ENCODE results near the gene GOLGB1.
A peak's percentile ranks its signal among the peaks of the same experiment; 100 is the strongest.
"Not testable (repeated sequence)": the region's sequence is repeated elsewhere in the genome, so short reads cannot be mapped to it uniquely, and the experiment has no call there.

The GOLGB1 gene

GRCh38 chr3:121690777-121691405 is 58.6 kb downstream of the GOLGB1 start:
- Histone ChIP-seq H3K27ac (no peak overlapping the region), H3K36me3 (peaks cover 63% of the 10 kb centered on the region), H3K27me3 (no peaks in the 10 kb centered on the region), H3K4me2 (no peak overlapping the region), H4K20me1 (no peaks in the 10 kb centered on the region), H3K4me1 (no peaks in the 10 kb centered on the region), H3K9me3 (peaks cover 2% of the 10 kb centered on the region; the same call in 1 of the 2 replicates), H3K9ac (no peak overlapping the region), H3K4me3 (no peak overlapping the region)
- no peak for TF ChIP-seq Cebpa-rat (IDR thresholded peaks at IDR 0.05)

DNA sequence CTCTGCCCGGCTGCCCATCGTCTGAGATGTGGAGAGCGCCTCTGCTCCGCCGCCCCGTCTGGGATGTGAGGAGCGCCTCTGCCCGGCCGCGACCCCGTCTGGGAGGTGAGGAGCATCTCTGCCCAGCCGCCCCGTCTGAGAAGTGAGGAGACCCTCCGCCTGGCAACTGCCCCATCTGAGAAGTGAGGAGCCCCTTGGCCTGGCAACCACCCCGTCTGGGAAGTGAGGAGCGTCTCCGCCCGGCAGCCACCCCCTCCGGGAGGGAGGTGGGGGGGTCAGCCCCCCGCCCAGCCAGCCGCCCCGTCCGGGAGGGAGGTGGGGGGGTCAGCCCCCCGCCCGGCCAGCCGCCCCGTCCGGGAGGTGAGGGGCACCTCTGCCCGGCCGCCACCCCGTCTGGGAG is 60.8 kb downstream of the GOLGB1 start:
- not testable (repeated sequence) for H3K4me1 ChIP-seq, H3K4me3 ChIP-seq, H3K27me3 ChIP-seq, H3K27ac ChIP-seq, H4K20me1 ChIP-seq, H3K9ac ChIP-seq, H3K4me2 ChIP-seq
- Histone ChIP-seq H3K36me3 (peaks cover 56% of the 10 kb centered on the region), H3K9me3 (peaks cover 23% of the 10 kb centered on the region)

GRCh38 chr3:121681792-121682191 is 67.7 kb downstream of the GOLGB1 start:
- no peak overlapping the region for H3K27ac ChIP-seq
- H3K4me1 ChIP-seq = no peaks in the 10 kb centered on the region
- no peak for TF ChIP-seq Cebpa-rat (IDR thresholded peaks at IDR 0.05)
- no peaks in the 10 kb centered on the region for H3K27me3 ChIP-seq
- H3K36me3 ChIP-seq = peaks cover 72% of the 10 kb centered on the region
- no peaks in the 10 kb centered on the region for H4K20me1 ChIP-seq
- no peak overlapping the region for H3K4me2 ChIP-seq
- H3K9me3 ChIP-seq = peaks cover 24% of the 10 kb centered on the region
- H3K9ac ChIP-seq = no peak overlapping the region
- no peak overlapping the region for H3K4me3 ChIP-seq

- H3K4me2 ChIP-seq = no peak overlapping the region
- no peak overlapping the region for H3K4me3 ChIP-seq
- H3K9me3 ChIP-seq = no peaks in the 10 kb centered on the region
- H3K36me3 ChIP-seq = peaks cover 73% of the 10 kb centered on the region
- no peak overlapping the region for H3K27ac ChIP-seq
- no peak overlapping the region for H3K9ac ChIP-seq
- H3K4me1 ChIP-seq = no peaks in the 10 kb centered on the region
- no peaks in the 10 kb centered on the region for H3K27me3 ChIP-seq
- no peaks in the 10 kb centered on the region for H4K20me1 ChIP-seq
- TF ChIP-seq Cebpa-rat (IDR thresholded peaks at IDR 0.05) = no peak
Observed at GRCh38 chr3:121677141-121677540, 72.4 kb downstream of the GOLGB1 start.

GRCh38 chr3:121670676-121671075 is 78.9 kb downstream of the GOLGB1 start:
- no peaks in the 10 kb centered on the region for H4K20me1 ChIP-seq
- H3K4me2 ChIP-seq = no peak overlapping the region
- no peak overlapping the region for H3K27ac ChIP-seq
- no peak overlapping the region for H3K4me3 ChIP-seq
- H3K9me3 ChIP-seq = no peaks in the 10 kb centered on the region
- H3K9ac ChIP-seq = no peak overlapping the region
- no peak for TF ChIP-seq Cebpa-rat (IDR thresholded peaks at IDR 0.05)
- no peaks in the 10 kb centered on the region for H3K4me1 ChIP-seq
- H3K36me3 ChIP-seq = peaks cover 77% of the 10 kb centered on the region
- no peaks in the 10 kb centered on the region for H3K27me3 ChIP-seq

GRCh38 chr3:121667333-121667732 is 82.2 kb downstream of the GOLGB1 start:
- no peaks in the 10 kb centered on the region for H3K27me3 ChIP-seq
- peaks cover 85% of the 10 kb centered on the region for H3K36me3 ChIP-seq
- H3K9ac ChIP-seq = no peak overlapping the region
- no peaks in the 10 kb centered on the region for H3K4me1 ChIP-seq
- no peak overlapping the region for H3K4me3 ChIP-seq
- no peaks in the 10 kb centered on the region for H3K9me3 ChIP-seq
- H3K4me2 ChIP-seq = no peak overlapping the region
- H3K27ac ChIP-seq = no peak overlapping the region
- no peak for TF ChIP-seq Cebpa-rat (IDR thresholded peaks at IDR 0.05)
- H4K20me1 ChIP-seq = no peaks in the 10 kb centered on the region

GRCh38 chr3:121665488-121665887 is 84.1 kb downstream of the GOLGB1 start:
- no peak for TF ChIP-seq Cebpa-rat (IDR thresholded peaks at IDR 0.05)
- Histone ChIP-seq H3K9ac (no peak overlapping the region), H3K27ac (no peak overlapping the region), H3K27me3 (no peaks in the 10 kb centered on the region), H3K4me3 (no peak overlapping the region), H3K4me1 (peaks cover 11% of the 10 kb centered on the region), H3K9me3 (no peaks in the 10 kb centered on the region), H4K20me1 (no peaks in the 10 kb centered on the region), H3K4me2 (no peak overlapping the region), H3K36me3 (peaks cover 69% of the 10 kb centered on the region)

GRCh38 chr3:121663171-121663847 is 86.2 kb downstream of the GOLGB1 start:
- TF ChIP-seq Cebpa-rat (IDR thresholded peaks at IDR 0.05) = no peak

DNA sequence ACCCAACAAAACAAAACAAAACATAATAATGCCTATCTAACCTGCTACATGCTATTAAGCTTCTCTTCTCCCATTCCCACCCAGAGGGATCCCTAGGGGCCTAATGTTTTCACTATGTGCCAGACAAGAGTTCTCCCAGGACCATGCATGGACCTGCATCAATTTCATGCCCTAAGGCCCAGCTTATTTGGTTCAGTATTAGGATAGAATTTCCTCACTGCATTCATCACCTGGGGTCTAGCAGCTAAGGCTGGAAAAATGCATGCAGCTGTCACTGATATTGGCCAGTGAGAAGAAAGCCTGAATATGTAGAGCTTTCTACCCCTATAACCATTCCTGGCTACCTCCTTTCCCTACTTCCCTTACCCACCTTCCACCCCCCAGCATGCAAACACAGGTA is 86.8 kb downstream of the GOLGB1 start:
- Histone ChIP-seq H3K9ac (no peak overlapping the region), H3K4me1 (peaks cover 32% of the 10 kb centered on the region), H4K20me1 (no peaks in the 10 kb centered on the region), H3K27ac (no peak overlapping the region), H3K4me2 (no peak overlapping the region), H3K9me3 (no peaks in the 10 kb centered on the region), H3K27me3 (no peaks in the 10 kb centered on the region), H3K36me3 (peaks cover 64% of the 10 kb centered on the region), H3K4me3 (no peak overlapping the region)
- no peak for TF ChIP-seq Cebpa-rat (IDR thresholded peaks at IDR 0.05)

More at GRCh38 chr3:121663171-121663847, 86.2 kb downstream of the GOLGB1 start:
- Histone ChIP-seq H3K9me3 (no peaks in the 10 kb centered on the region), H4K20me1 (no peaks in the 10 kb centered on the region), H3K4me3 (no peak overlapping the region), H3K9ac (no peak overlapping the region), H3K36me3 (peaks cover 64% of the 10 kb centered on the region), H3K4me1 (peaks cover 32% of the 10 kb centered on the region), H3K4me2 (no peak overlapping the region), H3K27me3 (no peaks in the 10 kb centered on the region), H3K27ac (no peak overlapping the region)

- H3K9ac ChIP-seq = no peak overlapping the region
- peaks cover 64% of the 10 kb centered on the region for H3K36me3 ChIP-seq
- peak overlapping the region; percentile 85 for H3K27ac ChIP-seq
- no peaks in the 10 kb centered on the region for H3K9me3 ChIP-seq
- peak overlapping the region; percentile 94 for H3K4me2 ChIP-seq
- no peaks in the 10 kb centered on the region for H4K20me1 ChIP-seq
- H3K4me3 ChIP-seq = no peak overlapping the region
- no peak for TF ChIP-seq Cebpa-rat (IDR thresholded peaks at IDR 0.05)
- no peaks in the 10 kb centered on the region for H3K27me3 ChIP-seq
- peaks cover 32% of the 10 kb centered on the region for H3K4me1 ChIP-seq
Observed at GRCh38 chr3:121661376-121661775, 88.2 kb downstream of the GOLGB1 start.

All from BLaER1 (cell line).